OCI-LY1 (cell line): ENCODE results near the gene NPLOC4.

Experiments used
- H2AFZ ChIP-seq: fragments of 200-600 bp; sonication (generic), shearing (Covaris generic); 2 replicates; pipeline ENCODE4 v1.6.0; 2014; ENCODE audit warnings: antibody characterized with exemption, mild to moderate bottlenecking, low read length
- H3F3A ChIP-seq: fragments of 200-600 bp; sonication (generic), shearing (Covaris generic); 2 replicates; pipeline ENCODE4 v1.6.0; 2014; ENCODE audit warnings: mild to moderate bottlenecking, antibody characterized with exemption, low read length, moderate library complexity; ENCODE audit not compliant: insufficient read depth
- H3K27ac ChIP-seq: fragments of 200-600 bp; sonication (generic); 2 replicates; pipeline ENCODE4 v1.5.1; 2014; ENCODE audit warnings: low read length, mixed run types, mild to moderate bottlenecking, low read depth; ENCODE audit not compliant: poor library complexity, severe bottlenecking
- H3K27me3 ChIP-seq: fragments of 200-600 bp; sonication (generic); 2 replicates; pipeline ENCODE4 v1.6.0; 2014; ENCODE audit warnings: antibody characterized with exemption, mild to moderate bottlenecking, low read length, moderate library complexity; ENCODE audit not compliant: insufficient read depth
- H3K36me3 ChIP-seq: fragments of 200-600 bp; sonication (generic); 2 replicates; pipeline ENCODE4 v1.6.1; 2014; ENCODE audit warnings: mild to moderate bottlenecking, antibody characterized with exemption, low read length, moderate library complexity, mixed read lengths; ENCODE audit not compliant: insufficient read depth
- H3K4me1 ChIP-seq: fragments of 200-600 bp; sonication (generic); 2 replicates; pipeline ENCODE4 v1.5.1; 2014; ENCODE audit warnings: mild to moderate bottlenecking, low read length, moderate library complexity; ENCODE audit not compliant: insufficient read depth, severe bottlenecking
- H3K4me2 ChIP-seq: fragments of 200-600 bp; sonication (generic), shearing (Covaris generic); 2 replicates; pipeline ENCODE4 v1.6.1; 2014; ENCODE audit warnings: low read length
- H3K4me3 ChIP-seq: fragments of 200-600 bp; sonication (generic); 2 replicates; pipeline ENCODE4 v1.5.1; 2014; ENCODE audit warnings: low read length, low read depth, mild to moderate bottlenecking, mixed read lengths; ENCODE audit not compliant: poor library complexity, severe bottlenecking
- H3K79me2 ChIP-seq: fragments of 200-600 bp; shearing (Covaris generic); 2 replicates; pipeline ENCODE4 v1.6.1; 2016; ENCODE audit warnings: mixed run types, low read length, mixed read lengths; ENCODE audit not compliant: insufficient read depth
- H3K9ac ChIP-seq: fragments of 200-600 bp; sonication (generic), shearing (Covaris generic); 2 replicates; pipeline ENCODE4 v1.6.1; 2014; ENCODE audit warnings: mild to moderate bottlenecking, low read length, mixed read lengths
- H3K9me2 ChIP-seq: fragments of 200-600 bp; sonication (generic), shearing (Covaris generic); 2 replicates; pipeline ENCODE4 v1.6.1; 2014; ENCODE audit warnings: low read depth, mild to moderate bottlenecking, low read length, mixed read lengths
- H3K9me3 ChIP-seq: fragments of 200-600 bp; shearing (Covaris generic); 2 replicates; pipeline ENCODE4 v1.6.1; 2014; ENCODE audit warnings: low read length, mixed read lengths
- H4K20me1 ChIP-seq: fragments of 200-600 bp; sonication (generic), shearing (Covaris generic); 2 replicates; pipeline ENCODE4 v1.6.0; 2016; ENCODE audit warnings: mild to moderate bottlenecking, low read length; ENCODE audit not compliant: insufficient read depth
- EZH2 ChIP-seq: fragments of 200-600 bp; sonication (generic), shearing (Covaris generic); IDR thresholded peaks from 2 replicates; pipeline ENCODE4 v1.8.0; 2017; ENCODE audit warnings: borderline replicate concordance, mixed run types, mild to moderate bottlenecking, antibody characterized with exemption, low read length, moderate library complexity, mixed read lengths
- TF ChIP-seq, protein P1 (sequence below): fragments of 200-600 bp; sonication (generic), shearing (Covaris generic); IDR thresholded peaks from 2 replicates; pipeline ENCODE4 v1.5.1; 2017; ENCODE audit warnings: mild to moderate bottlenecking, antibody characterized with exemption, low read length, moderate library complexity, mixed read lengths

Gene NPLOC4

DNA sequence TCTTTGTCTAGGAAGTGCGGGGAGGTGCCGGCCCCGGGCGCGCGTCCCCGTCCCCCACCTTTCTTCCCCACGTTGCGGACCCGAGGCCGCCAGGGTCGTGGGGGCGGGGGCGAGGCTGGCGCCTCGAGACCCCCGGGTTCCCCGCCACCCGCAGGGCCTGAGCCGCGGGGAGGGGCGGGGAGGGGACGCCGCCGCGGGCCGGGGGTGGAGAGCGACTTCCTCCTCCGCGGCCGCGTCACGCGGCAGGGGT lies 122.5 kb downstream of the NPLOC4 start:
- peaks cover 76% of the 10 kb centered on the region for H3K4me1 ChIP-seq
- H2AFZ ChIP-seq = no peak overlapping the region
- peak overlapping the region; percentile 67 for H3K4me3 ChIP-seq
- H3F3A ChIP-seq = peaks cover 24% of the 10 kb centered on the region
- no peaks in the 10 kb centered on the region for H3K27me3 ChIP-seq
- H3K36me3 ChIP-seq = peaks cover 31% of the 10 kb centered on the region
- peak overlapping the region; percentile 96 for H3K27ac ChIP-seq
- H3K4me2 ChIP-seq = peak overlapping the region; percentile 96
- no peaks in the 10 kb centered on the region for H3K9me3 ChIP-seq
- H3K79me2 ChIP-seq = peaks cover 6% of the 10 kb centered on the region; the same call in 1 of the 2 replicates
- TF ChIP-seq EZH2 = no peak
- TF ChIP-seq, protein P1, sequence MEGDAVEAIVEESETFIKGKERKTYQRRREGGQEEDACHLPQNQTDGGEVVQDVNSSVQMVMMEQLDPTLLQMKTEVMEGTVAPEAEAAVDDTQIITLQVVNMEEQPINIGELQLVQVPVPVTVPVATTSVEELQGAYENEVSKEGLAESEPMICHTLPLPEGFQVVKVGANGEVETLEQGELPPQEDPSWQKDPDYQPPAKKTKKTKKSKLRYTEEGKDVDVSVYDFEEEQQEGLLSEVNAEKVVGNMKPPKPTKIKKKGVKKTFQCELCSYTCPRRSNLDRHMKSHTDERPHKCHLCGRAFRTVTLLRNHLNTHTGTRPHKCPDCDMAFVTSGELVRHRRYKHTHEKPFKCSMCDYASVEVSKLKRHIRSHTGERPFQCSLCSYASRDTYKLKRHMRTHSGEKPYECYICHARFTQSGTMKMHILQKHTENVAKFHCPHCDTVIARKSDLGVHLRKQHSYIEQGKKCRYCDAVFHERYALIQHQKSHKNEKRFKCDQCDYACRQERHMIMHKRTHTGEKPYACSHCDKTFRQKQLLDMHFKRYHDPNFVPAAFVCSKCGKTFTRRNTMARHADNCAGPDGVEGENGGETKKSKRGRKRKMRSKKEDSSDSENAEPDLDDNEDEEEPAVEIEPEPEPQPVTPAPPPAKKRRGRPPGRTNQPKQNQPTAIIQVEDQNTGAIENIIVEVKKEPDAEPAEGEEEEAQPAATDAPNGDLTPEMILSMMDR = no peak
- no peaks in the 10 kb centered on the region for H3K9me2 ChIP-seq
- no peaks in the 10 kb centered on the region for H4K20me1 ChIP-seq
- peak overlapping the region; percentile 85 for H3K9ac ChIP-seq

DNA sequence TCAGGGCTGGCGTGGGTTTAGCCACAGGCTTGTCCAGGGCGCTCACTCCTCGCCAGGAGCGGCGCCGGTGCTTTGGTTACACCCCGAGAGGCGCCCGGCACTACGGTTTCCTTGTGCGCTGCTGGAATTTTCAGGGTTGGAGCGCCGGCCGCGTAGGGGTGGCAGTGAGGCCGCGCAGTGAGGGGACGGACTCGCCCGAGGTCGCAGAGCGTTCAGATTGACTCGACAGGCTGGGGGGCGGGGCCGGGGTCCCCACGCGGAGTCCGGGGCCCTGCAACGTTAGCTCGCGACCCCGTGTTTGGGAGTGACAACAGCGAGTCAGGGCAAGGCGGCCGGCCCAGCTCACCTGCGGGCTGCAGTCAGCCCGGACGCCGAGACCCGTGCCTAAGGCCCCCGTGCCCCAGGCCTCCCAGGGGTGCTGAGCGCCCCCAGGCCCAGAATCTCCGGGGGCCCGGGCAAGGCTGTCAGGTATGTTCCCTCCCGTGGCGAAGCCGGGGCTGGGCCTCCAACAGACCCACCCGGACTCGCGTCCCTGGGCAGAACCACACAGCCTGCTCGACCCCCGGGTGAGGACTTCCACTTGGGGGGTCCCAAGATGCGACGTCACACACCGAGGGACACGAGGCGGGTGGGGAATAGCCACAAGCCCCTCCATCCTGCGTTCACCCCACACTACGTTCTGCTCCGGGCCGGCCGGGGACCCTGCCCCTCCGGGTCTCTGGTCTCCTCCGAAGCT lies 123.0 kb downstream of the NPLOC4 start:
- peak overlapping the region; percentile 67 for H3K4me3 ChIP-seq
- no peaks in the 10 kb centered on the region for H4K20me1 ChIP-seq
- TF ChIP-seq, protein P1 = no peak
- TF ChIP-seq EZH2 = no peak
- no peaks in the 10 kb centered on the region for H3K9me3 ChIP-seq
- no peak overlapping the region for H2AFZ ChIP-seq
- H3K27ac ChIP-seq = peak overlapping the region; percentile 96
- no peaks in the 10 kb centered on the region for H3K9me2 ChIP-seq
- peak overlapping the region; percentile 85 for H3K9ac ChIP-seq
- H3K36me3 ChIP-seq = peaks cover 36% of the 10 kb centered on the region
- peak overlapping the region; percentile 96 for H3K4me2 ChIP-seq
- H3K27me3 ChIP-seq = no peaks in the 10 kb centered on the region
- H3F3A ChIP-seq = peaks cover 29% of the 10 kb centered on the region
- H3K79me2 ChIP-seq = peaks cover 6% of the 10 kb centered on the region; the same call in 1 of the 2 replicates
- H3K4me1 ChIP-seq = peaks cover 76% of the 10 kb centered on the region

DNA sequence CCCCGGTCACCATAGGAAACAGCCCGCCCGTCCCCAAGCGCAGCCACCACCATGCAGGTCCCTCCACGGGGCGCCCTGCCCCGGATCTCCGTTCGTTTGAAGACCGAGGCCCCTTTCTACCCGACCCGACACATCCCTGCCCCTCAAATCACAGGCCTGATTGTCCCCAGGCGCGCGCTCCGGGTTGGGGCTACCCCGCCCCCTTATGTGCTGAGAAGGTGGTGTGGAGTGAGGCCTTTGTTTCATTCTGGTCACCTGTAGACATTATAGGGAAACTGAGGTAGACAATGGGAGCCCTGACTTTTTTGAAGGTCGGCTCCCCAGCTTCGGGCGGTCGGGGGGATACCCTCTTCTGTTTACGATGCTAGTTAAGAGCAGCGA lies 123.5 kb downstream of the NPLOC4 start:
- no peaks in the 10 kb centered on the region for H3K27me3 ChIP-seq
- H2AFZ ChIP-seq = no peak overlapping the region
- no peaks in the 10 kb centered on the region for H3K9me2 ChIP-seq
- peaks cover 6% of the 10 kb centered on the region; the same call in 1 of the 2 replicates for H3K79me2 ChIP-seq
- H3K27ac ChIP-seq = peak overlapping the region; percentile 96
- peak overlapping the region; percentile 96 for H3K4me2 ChIP-seq
- peaks cover 42% of the 10 kb centered on the region for H3K36me3 ChIP-seq
- no peaks in the 10 kb centered on the region for H3K9me3 ChIP-seq
- H3K4me1 ChIP-seq = peaks cover 73% of the 10 kb centered on the region
- no peak for TF ChIP-seq EZH2
- TF ChIP-seq, protein P1 = no peak
- peaks cover 34% of the 10 kb centered on the region for H3F3A ChIP-seq
- peak overlapping the region; percentile 85 for H3K9ac ChIP-seq
- H3K4me3 ChIP-seq = peak overlapping the region; percentile 67
- no peaks in the 10 kb centered on the region for H4K20me1 ChIP-seq
